ENCODE results near the gene LMF1.

DNA sequence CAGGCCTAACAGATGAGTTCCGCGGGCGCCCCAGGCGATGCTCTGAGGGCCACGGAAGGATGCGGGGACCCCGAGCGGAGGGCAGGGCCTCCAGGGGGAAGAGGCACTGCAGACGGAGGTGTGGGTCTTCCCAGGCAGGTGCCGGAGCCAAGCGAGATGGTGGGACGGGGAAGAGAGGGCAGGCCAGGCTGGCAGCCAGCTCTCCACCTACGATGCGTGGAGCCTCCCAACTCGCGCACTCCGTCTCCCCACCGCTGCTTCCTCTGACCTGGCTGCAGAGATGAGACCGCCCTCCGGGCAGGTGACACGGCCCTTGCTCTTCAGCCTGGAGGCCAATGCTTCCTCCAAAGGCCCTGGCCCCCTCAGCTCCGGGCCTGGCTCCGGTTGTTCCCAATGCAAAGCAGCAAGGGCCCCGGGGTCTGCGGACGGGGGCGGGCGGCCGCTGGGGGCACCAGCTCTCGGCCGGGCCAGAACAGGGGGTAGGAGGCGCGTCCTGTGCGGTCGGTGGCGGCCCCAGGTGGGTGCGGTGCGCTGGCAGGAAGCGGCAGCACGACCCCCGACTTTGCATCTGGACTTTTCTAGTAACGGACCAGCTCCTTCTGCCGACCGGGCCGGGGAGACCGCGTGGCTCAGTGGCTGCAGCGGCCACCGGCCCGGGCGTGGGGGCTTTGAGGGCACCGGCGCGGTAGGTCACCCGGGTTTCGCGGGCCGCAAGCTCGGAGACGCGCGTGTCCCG, 9.2 kb upstream of the LMF1 start:
- TF ChIP-seq MAFK (IDR thresholded peaks at IDR 0.05; ENCODE audit: low read depth, low read length) (no peak), CEBPB (IDR thresholded peaks at IDR 0.05; ENCODE audit: low read depth, low read length) (no peak), CTCF (conservative IDR thresholded peaks at IDR 0.05; ENCODE audit: low read depth, low read length) (no peak), POLR2A (IDR thresholded peaks at IDR 0.05; ENCODE audit: low read depth, low read length) (no peak), BHLHE40 (IDR thresholded peaks at IDR 0.05; ENCODE audit: low read depth, low read length) (no peak), RFX5 (IDR thresholded peaks at IDR 0.05; ENCODE audit: low read depth, low read length) (no peak)
- TF ChIP-seq, protein P1, sequence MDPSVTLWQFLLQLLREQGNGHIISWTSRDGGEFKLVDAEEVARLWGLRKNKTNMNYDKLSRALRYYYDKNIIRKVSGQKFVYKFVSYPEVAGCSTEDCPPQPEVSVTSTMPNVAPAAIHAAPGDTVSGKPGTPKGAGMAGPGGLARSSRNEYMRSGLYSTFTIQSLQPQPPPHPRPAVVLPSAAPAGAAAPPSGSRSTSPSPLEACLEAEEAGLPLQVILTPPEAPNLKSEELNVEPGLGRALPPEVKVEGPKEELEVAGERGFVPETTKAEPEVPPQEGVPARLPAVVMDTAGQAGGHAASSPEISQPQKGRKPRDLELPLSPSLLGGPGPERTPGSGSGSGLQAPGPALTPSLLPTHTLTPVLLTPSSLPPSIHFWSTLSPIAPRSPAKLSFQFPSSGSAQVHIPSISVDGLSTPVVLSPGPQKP (IDR thresholded peaks at IDR 0.05; ENCODE audit: borderline replicate concordance, low read depth, low read length), result no peak
- TF ChIP-seq, protein P2, sequence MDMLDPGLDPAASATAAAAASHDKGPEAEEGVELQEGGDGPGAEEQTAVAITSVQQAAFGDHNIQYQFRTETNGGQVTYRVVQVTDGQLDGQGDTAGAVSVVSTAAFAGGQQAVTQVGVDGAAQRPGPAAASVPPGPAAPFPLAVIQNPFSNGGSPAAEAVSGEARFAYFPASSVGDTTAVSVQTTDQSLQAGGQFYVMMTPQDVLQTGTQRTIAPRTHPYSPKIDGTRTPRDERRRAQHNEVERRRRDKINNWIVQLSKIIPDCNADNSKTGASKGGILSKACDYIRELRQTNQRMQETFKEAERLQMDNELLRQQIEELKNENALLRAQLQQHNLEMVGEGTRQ (IDR thresholded peaks at IDR 0.05; ENCODE audit: low read depth, low read length), result no peak
